Pancreas (tissue), 10 donors: ENCODE results near the gene RADIL. TPM values are rescaled to one million over a fixed set of nuclear protein-coding genes. Genes with fewer than 3 reads are reported as not detected.

Experiments used
- ATAC-seq, 4 donors: fragments of 200-7000 bp; cut with Tn5 transposase; one replicate each; pipeline versions ENCODE4 v1.8.0 to v1.9.1; 2020; ENCODE audit warnings: mild to moderate bottlenecking in 4 of 4, moderate library complexity in 4 of 4
- DNase-seq, 6 donors: peaks; one replicate each; pipeline ENCODE4 v3.0.0-alpha.2; 2020
- FAIRE-seq: peaks from 2 replicates; lab custom pipeline; 2012; peaks lifted over from hg19 to GRCh38; lab: Jason Lieb, UNC
- H3K27ac ChIP-seq, 4 donors: fragments of 200-600 bp; sonication (generic); 1 replicate in 3 of 4; 2 replicates in 1 of 4; pipeline versions ENCODE4 v1.5.0 to v1.8.0; 2020
- H3K27me3 ChIP-seq, 4 donors: fragments of 200-600 bp; one replicate each; pipeline ENCODE4 v1.8.0; 2021
- H3K36me3 ChIP-seq, 3 donors: fragments of 200-600 bp; sonication (generic) in 1 of 3; one replicate each; pipeline versions ENCODE4 v1.5.0 to v1.8.0; 2020 to 2021
- H3K4me1 ChIP-seq, 3 donors: fragments of 200-600 bp; one replicate each; pipeline ENCODE4 v1.8.0; 2021
- H3K4me3 ChIP-seq, 4 donors: fragments of 200-600 bp; sonication (generic) in 2 of 4; one replicate each; pipeline versions ENCODE4 v1.5.0 to v1.8.0; 2020 to 2021
- H3K9me3 ChIP-seq, 4 donors: fragments of 200-600 bp; one replicate each; pipeline ENCODE4 v1.8.0; 2021
- CTCF ChIP-seq, 4 donors: fragments of 200-600 bp; sonication (generic) in 3 of 4; IDR thresholded peaks; one replicate each; pipeline versions ENCODE4 v1.5.0 to v1.8.0; 2021; ENCODE audit warnings: antibody characterized with exemption in 4 of 4
- WGBS, 2 donors: extraction: QIAGEN DNeasy Blood & Tissue Kit; methylation state at CpG; one replicate each; pipeline ENCODE4 v1.1.7; 2013; 5-methylcytosine and 5-hydroxymethylcytosine counted together
- intact Hi-C, 3 donors: fragments of 100-400 bp; cut with DNase I; formaldehyde crosslinking; loops; one replicate each; pipeline versions ENCODE4 v1.11.1 to v1.14.2; 2022
- polyA plus RNA-seq, 2 donors: library from polyadenylated mRNA; stranded (reverse); fragments of 200-250 nt; gene quantifications; one replicate each; pipeline ENCODE4 v1.2.3, GENCODE V29; 2013
- total RNA-seq, 6 donors: library from RNA; stranded (reverse); fragmentation: NEBNext Ultra II Directional in 4 of 6; extraction: Animal tissue kit (Norgen Biotek cat#: 25700) in 4 of 6; gene quantifications; one replicate each; pipeline versions ENCODE4 v1.2.1 to v1.2.4, GENCODE V29; 2021 to 2023
- donor health status: healthy with polysubstance abuse.
- donor health status: DM: no; HTN: no; CAD: no; lungs with moderate emphysema.
- donor health status: DM: no; HTN: no; CAD: no.
- donor health status: control.
- donor health status: control.
- donor health status: Bipolar disorder and iron deficiency.
- donor health status: DM: yes; HTN: yes; CAD: no.
- donor health status: DM: no; HTN: no; CAD: no.
- donor health status: DM: no; HTN: no; CAD: no.
- donor health status: DM: yes; HTN: yes; CAD: no.

Gene RADIL
- total and polyA plus RNA-seq, 8 donors = 0.58 to 11.2 (median 3.5) TPM

DNA sequence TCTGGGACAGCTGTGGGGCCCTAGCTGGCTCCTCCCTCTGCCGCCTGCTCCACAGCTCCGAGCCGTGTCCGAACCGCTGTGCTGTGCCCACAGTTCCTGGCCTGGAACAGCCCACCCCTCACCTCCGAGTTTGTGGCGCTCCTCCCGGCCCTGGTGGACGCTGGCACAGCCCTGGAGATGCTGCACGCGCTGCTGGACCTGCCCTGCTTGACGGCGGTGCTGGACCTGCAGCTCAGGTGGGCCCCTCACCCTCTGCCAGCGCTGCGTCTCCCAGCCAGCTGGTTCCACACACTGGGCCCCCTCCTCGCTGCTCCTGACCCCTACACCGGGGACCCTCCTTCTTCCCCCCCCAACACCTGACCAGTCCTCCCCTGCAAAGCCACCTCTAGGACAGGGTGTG lies 96.0 kb downstream of the RADIL start:
- WGBS, 2 donors = 91 to 94% methylated on average over 17 of the region's 17 CpGs
- no peaks in the 10 kb centered on the region for H3K27me3 ChIP-seq
- H3K9me3 ChIP-seq = no peaks in the 10 kb centered on the region
- H3K27ac ChIP-seq = no peak overlapping the region
- H3K36me3 ChIP-seq = peaks cover 4 to 60% (median 34%) of the 10 kb centered on the region in 3 donors
- peaks cover 0 to under 1% (median 0%) of the 10 kb centered on the region in 3 donors for H3K4me1 ChIP-seq
- intact Hi-C loops = no loop called here
- H3K4me3 ChIP-seq = no peak overlapping the region
- peak in 1 of 6 donors; percentile 67 for DNase-seq
- ATAC-seq = no peak
- FAIRE-seq = no peak
- no peak for TF ChIP-seq CTCF (IDR thresholded peaks at IDR 0.05)

GRCh38 chr7:4786015-4786414 lies 97.5 kb downstream of the RADIL start:
- intact Hi-C loops = no loop called here
- H3K36me3 ChIP-seq = peaks cover 4 to 69% (median 45%) of the 10 kb centered on the region in 3 donors
- no peak overlapping the region for H3K4me3 ChIP-seq
- no peaks in the 10 kb centered on the region for H3K9me3 ChIP-seq
- DNase-seq = peak in 1 of 6 donors; percentile 62
- TF ChIP-seq CTCF (IDR thresholded peaks at IDR 0.05) = no peak
- no peaks in the 10 kb centered on the region for H3K27me3 ChIP-seq
- no peak for ATAC-seq
- WGBS, 2 donors = 95 to 97% methylated on average over 17 of the region's 17 CpGs
- no peak for FAIRE-seq
- no peak overlapping the region for H3K27ac ChIP-seq
- no peaks in the 10 kb centered on the region for H3K4me1 ChIP-seq

DNA sequence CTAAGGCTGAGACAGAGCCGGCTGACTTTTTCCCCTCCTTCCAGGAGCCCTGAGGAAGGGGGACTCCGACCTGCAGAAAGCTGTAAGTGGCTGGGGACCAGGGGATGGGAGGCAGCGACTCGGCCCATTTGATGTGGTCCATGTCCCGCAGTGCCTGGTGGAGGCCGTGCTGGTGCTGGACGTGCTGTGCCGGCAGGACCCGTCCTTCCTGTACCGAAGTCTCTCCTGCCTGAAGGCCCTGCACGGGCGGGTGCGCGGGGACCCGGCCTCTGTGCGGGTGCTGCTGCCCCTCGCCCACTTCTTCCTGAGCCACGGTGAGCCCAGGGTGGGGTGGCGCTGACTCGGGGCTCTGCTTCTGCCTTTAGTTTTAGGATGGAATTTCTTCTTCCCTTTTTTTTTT lies 98.1 kb downstream of the RADIL start:
- Histone ChIP-seq H3K27me3 (no peaks in the 10 kb centered on the region), H3K4me3 (no peak overlapping the region), H3K36me3 (peaks cover 4 to 62% (median 45%) of the 10 kb centered on the region in 3 donors), H3K9me3 (no peaks in the 10 kb centered on the region), H3K4me1 (no peaks in the 10 kb centered on the region), H3K27ac (no peak overlapping the region)
- ATAC-seq (no peak), FAIRE-seq (no peak), DNase-seq (no peak)
- intact Hi-C loops = no loop called here
- no peak for TF ChIP-seq CTCF (IDR thresholded peaks at IDR 0.05)
- WGBS, 2 donors = 93 to 94% methylated on average over 20 of the region's 20 CpGs

GRCh38 chr7:4784799-4785198 lies 98.7 kb downstream of the RADIL start:
- no peaks in the 10 kb centered on the region for H3K9me3 ChIP-seq
- FAIRE-seq = no peak
- no peak for ATAC-seq
- no peaks in the 10 kb centered on the region for H3K27me3 ChIP-seq
- WGBS, 2 donors = 92 to 93% methylated on average over 19 of the region's 19 CpGs
- no peak overlapping the region for H3K4me3 ChIP-seq
- intact Hi-C loops = no loop called here
- H3K27ac ChIP-seq = no peak overlapping the region
- no peaks in the 10 kb centered on the region for H3K4me1 ChIP-seq
- peak in 1 of 6 donors; percentile 67 for DNase-seq
- H3K36me3 ChIP-seq = peaks cover 4 to 61% (median 45%) of the 10 kb centered on the region in 3 donors
- no peak for TF ChIP-seq CTCF (IDR thresholded peaks at IDR 0.05)

DNA sequence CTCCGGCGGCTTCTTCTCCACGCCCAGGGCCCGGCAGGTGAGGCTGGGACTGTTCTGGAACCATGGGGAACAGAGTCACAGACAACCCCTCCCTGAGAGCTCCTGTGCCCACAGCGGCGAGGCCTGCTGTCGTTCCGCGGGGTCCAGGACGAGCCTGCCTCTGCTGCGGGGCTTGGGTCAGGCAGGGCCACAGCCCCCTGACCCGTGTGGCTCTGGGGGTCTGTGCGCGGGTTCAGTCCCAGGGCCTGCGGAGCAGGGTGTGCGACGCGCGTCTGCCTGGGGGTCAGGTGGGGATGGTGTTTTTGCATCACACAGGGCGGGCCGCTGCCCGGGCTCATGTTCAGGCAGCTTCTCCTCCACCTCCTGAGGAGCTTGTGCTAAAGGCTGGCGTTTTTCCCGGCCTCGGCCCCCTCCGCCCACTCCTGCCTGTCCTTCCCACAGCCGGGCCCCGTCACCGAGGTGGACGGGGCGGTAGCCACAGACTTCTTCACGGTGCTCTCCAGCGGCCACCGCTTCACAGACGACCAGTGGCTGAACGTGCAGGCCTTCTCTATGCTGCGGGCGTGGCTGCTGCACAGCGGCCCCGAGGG lies 99.7 kb downstream of the RADIL start:
- no peaks in the 10 kb centered on the region for H3K9me3 ChIP-seq
- no peaks in the 10 kb centered on the region for H3K27me3 ChIP-seq
- no peak for FAIRE-seq
- H3K27ac ChIP-seq = no peak overlapping the region
- peaks cover 4 to 60% (median 45%) of the 10 kb centered on the region in 3 donors for H3K36me3 ChIP-seq
- ATAC-seq = no peak
- no peak overlapping the region for H3K4me3 ChIP-seq
- peak in 1 of 6 donors; percentile 72 for DNase-seq
- 91 to 92% methylated on average over 39 to 40 of the region's 40 CpGs for WGBS, 2 donors
- intact Hi-C loops = no loop called here
- TF ChIP-seq CTCF (IDR thresholded peaks at IDR 0.05) = no peak
- H3K4me1 ChIP-seq = no peaks in the 10 kb centered on the region
